ENCODE data around the gene CCDC12.

CCDC12 gene

DNA sequence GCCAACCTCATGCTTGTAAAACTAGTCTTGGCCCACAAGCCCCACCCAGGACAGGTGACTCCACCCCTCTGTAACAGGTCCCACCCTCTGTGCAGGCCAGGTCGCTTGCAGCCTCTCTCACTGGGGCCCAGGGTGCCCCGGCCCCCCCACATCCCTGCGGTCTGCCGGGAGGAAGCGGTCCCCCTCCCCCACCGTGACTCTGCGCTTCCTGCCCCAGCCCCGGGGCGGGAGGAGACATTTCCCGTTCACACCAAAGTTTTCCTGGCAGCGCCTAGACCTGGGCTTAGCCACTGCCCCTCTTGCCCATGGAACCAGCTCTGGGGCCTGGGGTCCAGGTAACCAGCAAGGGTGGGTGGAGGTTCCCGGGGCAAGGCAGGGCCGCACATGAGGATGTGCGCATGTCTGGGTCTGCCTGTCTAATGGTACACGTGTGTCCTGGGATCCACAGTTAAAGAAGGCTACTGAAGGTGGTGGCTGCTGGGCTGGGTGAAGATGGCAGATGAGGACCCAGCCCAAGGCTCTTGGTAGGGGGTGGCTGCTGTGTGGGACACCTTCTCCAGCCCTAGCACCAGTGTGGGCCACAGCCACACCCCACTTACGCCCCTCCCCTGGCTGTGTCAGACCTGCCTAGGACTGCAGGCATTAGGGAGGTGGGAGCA, 11.3 kb upstream of the CCDC12 start:
- Histone ChIP-seq H3K27me3 (ENCODE audit: insufficient read depth, poor library complexity, severe bottlenecking) (no peaks in the 10 kb centered on the region), H3K27ac (replicated peaks) (peak overlapping the region; percentile 88), H3K4me3 (replicated peaks; ENCODE audit: insufficient read depth, low read length) (peak overlapping the region; percentile 27)
- peak; percentile 94 to 97 for DNase-seq (ENCODE audit: low read depth in 1 of 2, low spot score in 1 of 2)
- TF ChIP-seq GABPA (IDR thresholded peaks at IDR 0.05; ENCODE audit: low read depth) (no peak), POLR2AphosphoS5 (IDR thresholded peaks at IDR 0.05; ENCODE audit: low read depth) (peak; percentile 82), SPI1 (IDR thresholded peaks at IDR 0.05; ENCODE audit: borderline replicate concordance, low read depth) (peak; percentile 65; the same call in 1 of the 2 replicates)
- TF ChIP-seq, protein P1, sequence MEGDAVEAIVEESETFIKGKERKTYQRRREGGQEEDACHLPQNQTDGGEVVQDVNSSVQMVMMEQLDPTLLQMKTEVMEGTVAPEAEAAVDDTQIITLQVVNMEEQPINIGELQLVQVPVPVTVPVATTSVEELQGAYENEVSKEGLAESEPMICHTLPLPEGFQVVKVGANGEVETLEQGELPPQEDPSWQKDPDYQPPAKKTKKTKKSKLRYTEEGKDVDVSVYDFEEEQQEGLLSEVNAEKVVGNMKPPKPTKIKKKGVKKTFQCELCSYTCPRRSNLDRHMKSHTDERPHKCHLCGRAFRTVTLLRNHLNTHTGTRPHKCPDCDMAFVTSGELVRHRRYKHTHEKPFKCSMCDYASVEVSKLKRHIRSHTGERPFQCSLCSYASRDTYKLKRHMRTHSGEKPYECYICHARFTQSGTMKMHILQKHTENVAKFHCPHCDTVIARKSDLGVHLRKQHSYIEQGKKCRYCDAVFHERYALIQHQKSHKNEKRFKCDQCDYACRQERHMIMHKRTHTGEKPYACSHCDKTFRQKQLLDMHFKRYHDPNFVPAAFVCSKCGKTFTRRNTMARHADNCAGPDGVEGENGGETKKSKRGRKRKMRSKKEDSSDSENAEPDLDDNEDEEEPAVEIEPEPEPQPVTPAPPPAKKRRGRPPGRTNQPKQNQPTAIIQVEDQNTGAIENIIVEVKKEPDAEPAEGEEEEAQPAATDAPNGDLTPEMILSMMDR (IDR thresholded peaks at IDR 0.05; ENCODE audit: insufficient read depth, low read length), result no peak
- TF ChIP-seq, protein P2, sequence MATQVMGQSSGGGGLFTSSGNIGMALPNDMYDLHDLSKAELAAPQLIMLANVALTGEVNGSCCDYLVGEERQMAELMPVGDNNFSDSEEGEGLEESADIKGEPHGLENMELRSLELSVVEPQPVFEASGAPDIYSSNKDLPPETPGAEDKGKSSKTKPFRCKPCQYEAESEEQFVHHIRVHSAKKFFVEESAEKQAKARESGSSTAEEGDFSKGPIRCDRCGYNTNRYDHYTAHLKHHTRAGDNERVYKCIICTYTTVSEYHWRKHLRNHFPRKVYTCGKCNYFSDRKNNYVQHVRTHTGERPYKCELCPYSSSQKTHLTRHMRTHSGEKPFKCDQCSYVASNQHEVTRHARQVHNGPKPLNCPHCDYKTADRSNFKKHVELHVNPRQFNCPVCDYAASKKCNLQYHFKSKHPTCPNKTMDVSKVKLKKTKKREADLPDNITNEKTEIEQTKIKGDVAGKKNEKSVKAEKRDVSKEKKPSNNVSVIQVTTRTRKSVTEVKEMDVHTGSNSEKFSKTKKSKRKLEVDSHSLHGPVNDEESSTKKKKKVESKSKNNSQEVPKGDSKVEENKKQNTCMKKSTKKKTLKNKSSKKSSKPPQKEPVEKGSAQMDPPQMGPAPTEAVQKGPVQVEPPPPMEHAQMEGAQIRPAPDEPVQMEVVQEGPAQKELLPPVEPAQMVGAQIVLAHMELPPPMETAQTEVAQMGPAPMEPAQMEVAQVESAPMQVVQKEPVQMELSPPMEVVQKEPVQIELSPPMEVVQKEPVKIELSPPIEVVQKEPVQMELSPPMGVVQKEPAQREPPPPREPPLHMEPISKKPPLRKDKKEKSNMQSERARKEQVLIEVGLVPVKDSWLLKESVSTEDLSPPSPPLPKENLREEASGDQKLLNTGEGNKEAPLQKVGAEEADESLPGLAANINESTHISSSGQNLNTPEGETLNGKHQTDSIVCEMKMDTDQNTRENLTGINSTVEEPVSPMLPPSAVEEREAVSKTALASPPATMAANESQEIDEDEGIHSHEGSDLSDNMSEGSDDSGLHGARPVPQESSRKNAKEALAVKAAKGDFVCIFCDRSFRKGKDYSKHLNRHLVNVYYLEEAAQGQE (IDR thresholded peaks at IDR 0.05; ENCODE audit: insufficient replicate concordance, low read depth), result no peak

DNA sequence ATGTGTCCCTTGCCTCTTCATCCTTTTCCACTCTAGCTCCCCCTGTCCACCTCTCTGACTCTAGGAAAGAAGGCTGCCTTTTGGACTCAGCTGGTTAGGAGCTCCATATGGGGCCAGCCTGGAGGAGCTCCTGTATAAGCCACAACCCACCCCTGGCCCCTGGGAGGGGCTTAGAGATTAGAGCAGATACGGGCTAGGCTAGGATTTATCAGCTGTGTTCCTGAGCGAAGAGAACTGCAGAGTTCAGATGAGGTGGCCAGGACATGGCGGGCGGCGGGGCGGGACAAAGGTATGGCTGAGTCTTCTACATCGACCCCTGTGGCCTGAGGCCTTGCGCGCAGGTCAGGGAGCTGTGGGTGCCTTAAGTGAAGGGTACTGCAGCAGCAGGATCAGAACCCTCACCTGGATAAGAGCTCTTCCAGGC, 10.8 kb upstream of the CCDC12 start:
- H3K27ac ChIP-seq (replicated peaks), result peak overlapping the region; percentile 88
- TF ChIP-seq POLR2AphosphoS5 (IDR thresholded peaks at IDR 0.05; ENCODE audit: low read depth) (no peak), SPI1 (IDR thresholded peaks at IDR 0.05; ENCODE audit: borderline replicate concordance, low read depth) (no peak), GABPA (IDR thresholded peaks at IDR 0.05; ENCODE audit: low read depth) (no peak)
- TF ChIP-seq, protein P2 (IDR thresholded peaks at IDR 0.05; ENCODE audit: insufficient replicate concordance, low read depth), result no peak
- TF ChIP-seq, protein P1 (IDR thresholded peaks at IDR 0.05; ENCODE audit: insufficient read depth, low read length), result no peak
- DNase-seq (ENCODE audit: low read depth in 1 of 2, low spot score in 1 of 2), result peak in 1 of 2 experiments; percentile 47
- no peak overlapping the region for H3K4me3 ChIP-seq (replicated peaks; ENCODE audit: insufficient read depth, low read length)
- H3K27me3 ChIP-seq (ENCODE audit: insufficient read depth, poor library complexity, severe bottlenecking), result no peaks in the 10 kb centered on the region

DNA sequence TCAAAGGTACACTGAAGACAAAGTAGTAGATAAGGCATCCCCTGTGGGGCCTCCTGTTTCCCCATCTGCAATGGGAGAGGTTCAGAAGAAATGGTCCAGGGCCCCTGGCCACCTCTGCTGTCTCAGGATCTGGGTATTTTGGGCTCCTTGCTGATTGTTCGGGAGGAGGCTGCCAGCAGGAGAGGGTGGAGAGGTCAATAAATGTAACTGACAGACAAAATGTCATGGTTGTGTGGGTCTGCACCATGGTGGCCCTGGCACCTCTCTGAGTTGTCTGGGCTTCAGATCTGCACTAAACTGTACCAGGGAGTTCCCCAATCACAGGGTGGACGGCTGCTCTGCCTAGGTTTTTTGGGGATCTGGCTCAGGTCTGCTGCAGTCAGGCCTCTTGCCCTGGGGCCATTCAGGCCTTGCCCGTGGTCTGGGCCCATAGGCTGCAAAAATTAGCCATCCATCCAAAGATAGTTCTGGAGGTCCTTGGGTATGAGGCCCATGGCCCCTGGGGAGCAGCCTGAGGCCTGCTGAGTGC, 10.3 kb upstream of the CCDC12 start:
- no peak for DNase-seq (ENCODE audit: low read depth in 1 of 2, low spot score in 1 of 2)
- Histone ChIP-seq H3K27me3 (ENCODE audit: insufficient read depth, poor library complexity, severe bottlenecking) (no peaks in the 10 kb centered on the region), H3K4me3 (replicated peaks; ENCODE audit: insufficient read depth, low read length) (no peak overlapping the region), H3K27ac (replicated peaks) (peak overlapping the region; percentile 88)
- TF ChIP-seq POLR2AphosphoS5 (IDR thresholded peaks at IDR 0.05; ENCODE audit: low read depth) (no peak), GABPA (IDR thresholded peaks at IDR 0.05; ENCODE audit: low read depth) (no peak), SPI1 (IDR thresholded peaks at IDR 0.05; ENCODE audit: borderline replicate concordance, low read depth) (no peak)
- TF ChIP-seq, protein P2 (IDR thresholded peaks at IDR 0.05; ENCODE audit: insufficient replicate concordance, low read depth), result no peak
- TF ChIP-seq, protein P1 (IDR thresholded peaks at IDR 0.05; ENCODE audit: insufficient read depth, low read length), result no peak

All from HL-60 (cell line).